Lower leg skin (tissue), 3 donors: ENCODE results near the gene NGEF.

Experiments used
- POLR2A ChIP-seq, 2 donors: fragments of 450-650 bp; IDR thresholded peaks; one replicate each; pipeline ENCODE4 v1.6.1; 2016 to 2017; ENCODE audit warnings: antibody characterized with exemption in 2 of 2, mild to moderate bottlenecking in 1 of 2, moderate library complexity in 1 of 2
- TF ChIP-seq, protein P1 (sequence below), 3 donors: fragments of 450-650 bp; IDR thresholded peaks; one replicate each; pipeline ENCODE4 v1.5.1; 2016; ENCODE audit warnings: antibody characterized with exemption in 3 of 3, mild to moderate bottlenecking in 3 of 3, moderate library complexity in 2 of 3

DNA sequence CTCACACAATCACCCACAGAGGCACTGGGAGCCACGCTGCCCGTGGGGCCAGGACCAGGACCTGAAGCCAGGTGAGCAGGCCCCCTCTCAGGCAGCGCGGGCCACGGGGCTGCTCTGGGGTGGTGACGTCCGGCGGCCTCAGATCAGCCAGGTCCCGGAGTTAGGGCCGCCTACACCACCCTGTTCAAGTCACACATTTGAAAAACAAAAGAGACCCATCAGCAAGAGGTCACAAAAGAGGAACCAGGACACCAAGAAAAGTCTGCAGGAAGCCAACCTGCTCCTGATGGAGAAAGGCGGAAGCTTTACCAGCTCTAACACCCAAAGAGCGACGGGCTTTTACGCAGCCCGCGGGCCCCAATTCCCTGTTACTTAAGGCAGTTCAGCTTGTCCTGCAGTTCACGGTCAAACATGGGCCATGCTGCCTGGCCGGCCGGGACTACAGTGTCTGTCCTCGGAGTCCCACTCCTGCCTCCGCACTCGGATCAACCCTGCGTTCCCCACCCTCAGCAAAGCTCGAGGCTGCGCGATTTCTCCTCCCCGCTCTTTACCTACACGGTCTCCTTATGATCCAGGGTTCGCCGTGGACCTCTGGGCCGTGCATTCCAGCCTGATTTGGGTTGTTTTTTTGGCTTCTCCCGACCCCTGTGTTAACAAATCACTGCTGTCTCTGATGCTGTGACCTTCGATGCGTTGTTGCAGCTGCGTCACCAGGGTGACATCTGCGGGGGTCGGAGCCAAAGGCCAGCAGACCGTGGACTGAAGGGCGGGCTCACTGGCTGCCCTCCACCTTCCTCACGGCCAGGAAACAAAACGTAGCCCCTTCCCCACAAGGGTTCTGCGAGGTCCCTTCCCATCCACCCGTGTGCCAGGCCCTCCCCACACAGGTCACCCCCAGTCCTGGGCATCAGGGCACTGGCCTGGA, 112.0 kb downstream of the NGEF start:
- TF ChIP-seq POLR2A (IDR thresholded peaks at IDR 0.05), result no peak
- TF ChIP-seq, protein P1, sequence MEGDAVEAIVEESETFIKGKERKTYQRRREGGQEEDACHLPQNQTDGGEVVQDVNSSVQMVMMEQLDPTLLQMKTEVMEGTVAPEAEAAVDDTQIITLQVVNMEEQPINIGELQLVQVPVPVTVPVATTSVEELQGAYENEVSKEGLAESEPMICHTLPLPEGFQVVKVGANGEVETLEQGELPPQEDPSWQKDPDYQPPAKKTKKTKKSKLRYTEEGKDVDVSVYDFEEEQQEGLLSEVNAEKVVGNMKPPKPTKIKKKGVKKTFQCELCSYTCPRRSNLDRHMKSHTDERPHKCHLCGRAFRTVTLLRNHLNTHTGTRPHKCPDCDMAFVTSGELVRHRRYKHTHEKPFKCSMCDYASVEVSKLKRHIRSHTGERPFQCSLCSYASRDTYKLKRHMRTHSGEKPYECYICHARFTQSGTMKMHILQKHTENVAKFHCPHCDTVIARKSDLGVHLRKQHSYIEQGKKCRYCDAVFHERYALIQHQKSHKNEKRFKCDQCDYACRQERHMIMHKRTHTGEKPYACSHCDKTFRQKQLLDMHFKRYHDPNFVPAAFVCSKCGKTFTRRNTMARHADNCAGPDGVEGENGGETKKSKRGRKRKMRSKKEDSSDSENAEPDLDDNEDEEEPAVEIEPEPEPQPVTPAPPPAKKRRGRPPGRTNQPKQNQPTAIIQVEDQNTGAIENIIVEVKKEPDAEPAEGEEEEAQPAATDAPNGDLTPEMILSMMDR (IDR thresholded peaks at IDR 0.05), result no peak
